Activated naive CD4-positive, alpha-beta T cell treated with anti-CD3 and anti-CD28 coated beads, Interleukin-2, amount 10 ng/mL, durations not matched to agents 7 days and 5 days (primary cell): Measurements from ENCODE around the gene SV2C.

Experiments used
- CTCF ChIA-PET: fragments of 350-600 bp; sonication (Branson Sonifier 250); formaldehyde crosslinking; loops from one replicate; lab custom pipeline; 2021; ENCODE audit warnings: antibody characterized with exemption; lab: Charles Lee
- DNase-seq: peaks from one replicate; pipeline ENCODE4 v3.0.0-alpha.2; 2020
- H3K27ac Mint-ChIP-seq: one replicate; pipeline ENCODE4 v1.8.0; 2021; ENCODE audit warnings: mild to moderate bottlenecking, moderate library complexity, mixed read lengths
- H3K27me3 Mint-ChIP-seq: one replicate; pipeline ENCODE4 v1.8.0; 2021; ENCODE audit warnings: mild to moderate bottlenecking, mixed read lengths
- H3K36me3 Mint-ChIP-seq: one replicate; pipeline ENCODE4 v1.8.0; 2021; ENCODE audit warnings: mixed read lengths
- H3K4me1 Mint-ChIP-seq: one replicate; pipeline ENCODE4 v1.8.0; 2021; ENCODE audit warnings: mixed read lengths
- H3K4me3 Mint-ChIP-seq: one replicate; pipeline ENCODE4 v1.8.0; 2021; ENCODE audit warnings: mild to moderate bottlenecking, moderate library complexity, mixed read lengths
- H3K9me3 Mint-ChIP-seq: one replicate; pipeline ENCODE4 v1.8.0; 2021; ENCODE audit warnings: mixed read lengths

Gene SV2C

GRCh38 chr5:76162335-76162734, 79.2 kb downstream of the SV2C start:
- no peak overlapping the region for H3K27ac Mint-ChIP-seq
- CTCF ChIA-PET = no interaction called here
- no peak for DNase-seq
- peaks cover 7% of the 10 kb centered on the region for H3K27me3 Mint-ChIP-seq
- H3K4me3 Mint-ChIP-seq = no peak overlapping the region
- H3K9me3 Mint-ChIP-seq = no peaks in the 10 kb centered on the region
- no peaks in the 10 kb centered on the region for H3K36me3 Mint-ChIP-seq
- H3K4me1 Mint-ChIP-seq = no peaks in the 10 kb centered on the region

- Mint-ChIP-seq H3K36me3 (no peaks in the 10 kb centered on the region), H3K27ac (no peak overlapping the region), H3K9me3 (no peaks in the 10 kb centered on the region), H3K27me3 (peaks cover 14% of the 10 kb centered on the region), H3K4me1 (no peaks in the 10 kb centered on the region), H3K4me3 (no peak overlapping the region)
- no peak for DNase-seq
- CTCF ChIA-PET = no interaction called here
Measured at GRCh38 chr5:76163111-76163628, 80.0 kb downstream of the SV2C start.

GRCh38 chr5:76165029-76165428, 81.8 kb downstream of the SV2C start:
- CTCF ChIA-PET = interaction anchor here (0.9 kb wide), 1 partner anchor 12 kb away, joined by 3 read pairs; no protein-coding TSS in a partner anchor
- DNase-seq = no peak
- H3K27me3 Mint-ChIP-seq = peaks cover 19% of the 10 kb centered on the region
- H3K36me3 Mint-ChIP-seq = no peaks in the 10 kb centered on the region
- H3K4me3 Mint-ChIP-seq = no peak overlapping the region
- H3K27ac Mint-ChIP-seq = no peak overlapping the region
- H3K4me1 Mint-ChIP-seq = no peaks in the 10 kb centered on the region
- H3K9me3 Mint-ChIP-seq = no peaks in the 10 kb centered on the region

- no peak overlapping the region for H3K4me3 Mint-ChIP-seq
- no peak overlapping the region for H3K27ac Mint-ChIP-seq
- H3K4me1 Mint-ChIP-seq = no peaks in the 10 kb centered on the region
- H3K9me3 Mint-ChIP-seq = no peaks in the 10 kb centered on the region
- CTCF ChIA-PET = interaction anchor here (1.8 to 2.5 kb wide), 2 partner anchors 9 to 34 kb away, joined by 3 to 32 read pairs; no protein-coding TSS in a partner anchor
- H3K27me3 Mint-ChIP-seq = peaks cover 19% of the 10 kb centered on the region
- no peaks in the 10 kb centered on the region for H3K36me3 Mint-ChIP-seq
- no peak for DNase-seq
Measured at GRCh38 chr5:76165711-76166374, 82.7 kb downstream of the SV2C start.

GRCh38 chr5:76166886-76167576, 83.8 kb downstream of the SV2C start:
- H3K4me3 Mint-ChIP-seq = no peak overlapping the region
- H3K27me3 Mint-ChIP-seq = peaks cover 19% of the 10 kb centered on the region
- no peak overlapping the region for H3K27ac Mint-ChIP-seq
- no peaks in the 10 kb centered on the region for H3K4me1 Mint-ChIP-seq
- DNase-seq = no peak
- CTCF ChIA-PET = interaction anchor here (0.8 to 2.5 kb wide), 3 partner anchors 8 to 471 kb away, joined by 3 to 32 read pairs (median 3); no protein-coding TSS in a partner anchor
- H3K36me3 Mint-ChIP-seq = no peaks in the 10 kb centered on the region
- no peaks in the 10 kb centered on the region for H3K9me3 Mint-ChIP-seq

GRCh38 chr5:76169146-76169905, 86.1 kb downstream of the SV2C start:
- Mint-ChIP-seq H3K4me3 (no peak overlapping the region), H3K4me1 (no peaks in the 10 kb centered on the region), H3K27me3 (peaks cover 19% of the 10 kb centered on the region), H3K9me3 (no peaks in the 10 kb centered on the region), H3K27ac (no peak overlapping the region), H3K36me3 (no peaks in the 10 kb centered on the region)
- no peak for DNase-seq
- CTCF ChIA-PET = no interaction called here

GRCh38 chr5:76174101-76174500, 90.9 kb downstream of the SV2C start:
- Mint-ChIP-seq H3K36me3 (no peaks in the 10 kb centered on the region), H3K4me1 (peaks cover 21% of the 10 kb centered on the region), H3K27ac (no peak overlapping the region), H3K4me3 (no peak overlapping the region), H3K9me3 (no peaks in the 10 kb centered on the region), H3K27me3 (no peaks in the 10 kb centered on the region)
- DNase-seq = no peak
- CTCF ChIA-PET = interaction anchor here (1.1 to 2.8 kb wide), 7 partner anchors 8 to 102 kb away, joined by 4 to 32 read pairs (median 10); no protein-coding TSS in a partner anchor

GRCh38 chr5:76175051-76175666, 92.0 kb downstream of the SV2C start:
- Mint-ChIP-seq H3K4me1 (peaks cover 21% of the 10 kb centered on the region), H3K27ac (peak overlapping the region; percentile 79), H3K4me3 (no peak overlapping the region), H3K27me3 (no peaks in the 10 kb centered on the region), H3K36me3 (no peaks in the 10 kb centered on the region), H3K9me3 (no peaks in the 10 kb centered on the region)
- DNase-seq = peak; percentile 68
- CTCF ChIA-PET = interaction anchor here (0.6 to 2.8 kb wide), 31 partner anchors 9 to 968 kb away, joined by 3 to 32 read pairs (median 4); no protein-coding TSS in a partner anchor

- Mint-ChIP-seq H3K4me3 (peak overlapping the region; percentile 1), H3K9me3 (no peaks in the 10 kb centered on the region), H3K27ac (peak overlapping the region; percentile 79), H3K4me1 (peaks cover 21% of the 10 kb centered on the region), H3K27me3 (no peaks in the 10 kb centered on the region), H3K36me3 (no peaks in the 10 kb centered on the region)
- peak; percentile 27 for DNase-seq
- CTCF ChIA-PET = interaction anchor here (0.6 to 2.8 kb wide), 24 partner anchors 9 to 981 kb away, joined by 3 to 32 read pairs (median 3); no protein-coding TSS in a partner anchor
Measured at GRCh38 chr5:76175821-76176403, 92.7 kb downstream of the SV2C start.

GRCh38 chr5:76177978-76178377, 94.8 kb downstream of the SV2C start:
- H3K36me3 Mint-ChIP-seq = no peaks in the 10 kb centered on the region
- no peak overlapping the region for H3K27ac Mint-ChIP-seq
- no peak overlapping the region for H3K4me3 Mint-ChIP-seq
- CTCF ChIA-PET = no interaction called here
- H3K9me3 Mint-ChIP-seq = no peaks in the 10 kb centered on the region
- no peaks in the 10 kb centered on the region for H3K27me3 Mint-ChIP-seq
- H3K4me1 Mint-ChIP-seq = peaks cover 21% of the 10 kb centered on the region
- DNase-seq = no peak

- H3K27ac Mint-ChIP-seq = no peak overlapping the region
- peaks cover 21% of the 10 kb centered on the region for H3K4me1 Mint-ChIP-seq
- no peak for DNase-seq
- H3K36me3 Mint-ChIP-seq = no peaks in the 10 kb centered on the region
- peaks cover 2% of the 10 kb centered on the region for H3K9me3 Mint-ChIP-seq
- H3K4me3 Mint-ChIP-seq = no peak overlapping the region
- CTCF ChIA-PET = no interaction called here
- H3K27me3 Mint-ChIP-seq = no peaks in the 10 kb centered on the region
Measured at GRCh38 chr5:76178913-76179312, 95.7 kb downstream of the SV2C start.

- Mint-ChIP-seq H3K9me3 (peaks cover 2% of the 10 kb centered on the region), H3K36me3 (no peaks in the 10 kb centered on the region), H3K27me3 (no peaks in the 10 kb centered on the region), H3K4me1 (peaks cover 9% of the 10 kb centered on the region), H3K27ac (no peak overlapping the region), H3K4me3 (no peak overlapping the region)
- CTCF ChIA-PET = no interaction called here
- no peak for DNase-seq
Measured at GRCh38 chr5:76180814-76181805, 97.9 kb downstream of the SV2C start.
